HFFc6 (cell line): ENCODE results near the gene ATAD1. TPM values are rescaled to one million over a fixed set of nuclear protein-coding genes. Genes with fewer than 3 reads are reported as not detected.
A peak's percentile ranks its signal among the peaks of the same experiment; 100 is the strongest.

Source experiments
- DNase-seq: peaks from one replicate; pipeline ENCODE4 v3.0.0-alpha.2; 2018
- H3K27ac Mint-ChIP-seq: 2 replicates; pipeline ENCODE4 v1.8.0; 2020; ENCODE audit warnings: mild to moderate bottlenecking, mixed read lengths
- H3K27me3 Mint-ChIP-seq: 2 replicates; pipeline ENCODE4 v1.8.0; 2021; ENCODE audit warnings: mild to moderate bottlenecking, moderate library complexity, mixed read lengths; ENCODE audit not compliant: insufficient read depth
- H3K36me3 Mint-ChIP-seq: 2 replicates; pipeline ENCODE4 v1.8.0; 2021; ENCODE audit warnings: low read depth, mixed read lengths
- H3K4me1 Mint-ChIP-seq: 2 replicates; pipeline ENCODE4 v1.8.0; 2020; ENCODE audit warnings: low read depth, mixed read lengths
- H3K4me3 Mint-ChIP-seq: 2 replicates; pipeline ENCODE4 v1.8.0; 2020; ENCODE audit warnings: mild to moderate bottlenecking, moderate library complexity, mixed read lengths
- H3K9me3 Mint-ChIP-seq: 2 replicates; pipeline ENCODE4 v1.8.0; 2020; ENCODE audit warnings: mild to moderate bottlenecking, mixed read lengths
- total RNA-seq, 6 experiments: library from RNA; stranded (reverse); fragmentation: NEBNext Ultra II Directional; extraction: Animal tissue kit (Norgen Biotek cat#: 25700); gene quantifications; 2 replicates in 1 of 6; 3 replicates in 5 of 6; pipeline ENCODE4 v1.2.3, GENCODE V29; 2021
- TF ChIP-seq, protein P1 (sequence below): fragments of 200-600 bp; sonication (generic); IDR thresholded peaks from 2 replicates; pipeline ENCODE4 v1.5.0; 2021; ENCODE audit warnings: antibody characterized with exemption, mild to moderate bottlenecking

The ATAD1 gene
- total RNA-seq, 6 experiments from 2014 or later = 33.4 to 44.4 (median 35.8) TPM

DNA sequence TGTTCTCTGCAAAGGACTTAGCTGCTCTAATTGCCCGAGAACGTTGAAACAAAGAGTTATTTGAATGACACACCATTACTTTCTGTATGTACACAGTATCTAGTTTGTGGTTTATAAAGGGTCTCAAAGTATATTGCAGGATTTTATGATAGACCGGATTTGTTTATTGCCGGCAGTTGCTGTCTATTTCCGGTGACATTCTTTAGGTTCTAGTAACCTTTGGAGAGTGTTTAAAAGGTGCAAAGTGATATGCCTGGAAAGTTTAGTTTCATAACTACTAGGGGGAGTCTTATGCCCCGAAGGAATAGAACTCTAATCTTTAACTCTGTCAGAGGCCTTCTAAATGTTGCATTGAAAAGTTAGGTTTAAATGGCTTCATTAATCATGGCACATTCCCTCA lies 94.5 kb downstream of the ATAD1 start:
- DNase-seq = peak; percentile 46
- peak overlapping the region; percentile 74 for H3K27ac Mint-ChIP-seq
- TF ChIP-seq, protein P1, sequence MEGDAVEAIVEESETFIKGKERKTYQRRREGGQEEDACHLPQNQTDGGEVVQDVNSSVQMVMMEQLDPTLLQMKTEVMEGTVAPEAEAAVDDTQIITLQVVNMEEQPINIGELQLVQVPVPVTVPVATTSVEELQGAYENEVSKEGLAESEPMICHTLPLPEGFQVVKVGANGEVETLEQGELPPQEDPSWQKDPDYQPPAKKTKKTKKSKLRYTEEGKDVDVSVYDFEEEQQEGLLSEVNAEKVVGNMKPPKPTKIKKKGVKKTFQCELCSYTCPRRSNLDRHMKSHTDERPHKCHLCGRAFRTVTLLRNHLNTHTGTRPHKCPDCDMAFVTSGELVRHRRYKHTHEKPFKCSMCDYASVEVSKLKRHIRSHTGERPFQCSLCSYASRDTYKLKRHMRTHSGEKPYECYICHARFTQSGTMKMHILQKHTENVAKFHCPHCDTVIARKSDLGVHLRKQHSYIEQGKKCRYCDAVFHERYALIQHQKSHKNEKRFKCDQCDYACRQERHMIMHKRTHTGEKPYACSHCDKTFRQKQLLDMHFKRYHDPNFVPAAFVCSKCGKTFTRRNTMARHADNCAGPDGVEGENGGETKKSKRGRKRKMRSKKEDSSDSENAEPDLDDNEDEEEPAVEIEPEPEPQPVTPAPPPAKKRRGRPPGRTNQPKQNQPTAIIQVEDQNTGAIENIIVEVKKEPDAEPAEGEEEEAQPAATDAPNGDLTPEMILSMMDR = no peak
- H3K9me3 Mint-ChIP-seq = no peaks in the 10 kb centered on the region
- no peaks in the 10 kb centered on the region; the same call in 1 of the 2 replicates for H3K27me3 Mint-ChIP-seq
- H3K36me3 Mint-ChIP-seq = peaks cover 44% of the 10 kb centered on the region
- H3K4me1 Mint-ChIP-seq = peaks cover 40% of the 10 kb centered on the region
- peak overlapping the region; percentile 59 for H3K4me3 Mint-ChIP-seq

DNA sequence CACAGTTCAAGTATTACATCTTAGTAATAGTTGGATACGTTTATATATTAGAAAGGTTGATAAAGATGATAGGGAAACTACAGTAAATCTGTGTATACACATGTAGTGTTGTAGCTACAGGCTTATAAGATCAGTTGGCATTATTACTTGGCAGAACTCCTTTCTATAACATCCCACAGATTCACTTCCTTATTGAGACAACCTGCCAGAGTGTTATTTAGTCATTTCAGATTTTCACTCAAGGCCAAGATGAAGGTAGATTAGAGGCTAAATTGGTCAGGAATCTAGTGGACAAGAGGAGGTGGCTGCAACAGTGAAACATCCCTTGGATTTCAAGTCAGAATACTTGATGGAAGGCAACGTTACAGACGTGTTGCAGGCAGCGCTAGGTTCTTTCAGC lies 95.3 kb downstream of the ATAD1 start:
- Mint-ChIP-seq H3K36me3 (peaks cover 48% of the 10 kb centered on the region), H3K9me3 (no peaks in the 10 kb centered on the region), H3K27ac (peak overlapping the region; percentile 74; the same call in 1 of the 2 replicates), H3K27me3 (no peaks in the 10 kb centered on the region; the same call in 1 of the 2 replicates), H3K4me3 (peak overlapping the region; percentile 59), H3K4me1 (peaks cover 40% of the 10 kb centered on the region)
- TF ChIP-seq, protein P1 = no peak
- DNase-seq = no peak

DNA sequence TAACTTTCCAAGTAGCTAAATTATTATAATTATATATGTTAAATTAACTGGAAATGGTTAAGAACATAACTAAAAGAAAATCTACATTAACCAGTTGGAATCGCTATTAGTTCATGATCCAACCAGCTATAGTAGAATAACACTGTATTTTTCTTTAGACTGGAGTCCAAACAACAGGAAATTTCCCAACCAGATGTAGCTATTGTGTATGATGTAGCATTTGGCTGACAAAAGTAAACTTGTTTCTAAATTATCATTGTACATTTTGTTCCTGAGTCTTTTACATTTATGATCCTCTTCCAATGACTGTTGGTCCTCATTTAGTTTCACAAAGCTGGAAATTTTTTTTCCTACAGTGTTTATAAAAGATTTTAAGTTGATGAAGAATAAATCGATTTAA lies 96.2 kb downstream of the ATAD1 start:
- H3K36me3 Mint-ChIP-seq = peaks cover 47% of the 10 kb centered on the region
- peaks cover 45% of the 10 kb centered on the region for H3K4me1 Mint-ChIP-seq
- no peaks in the 10 kb centered on the region for H3K9me3 Mint-ChIP-seq
- TF ChIP-seq, protein P1 = no peak
- H3K27me3 Mint-ChIP-seq = no peaks in the 10 kb centered on the region; the same call in 1 of the 2 replicates
- no peak overlapping the region for H3K4me3 Mint-ChIP-seq
- no peak for DNase-seq
- peak overlapping the region; percentile 4; the same call in 1 of the 2 replicates for H3K27ac Mint-ChIP-seq

DNA sequence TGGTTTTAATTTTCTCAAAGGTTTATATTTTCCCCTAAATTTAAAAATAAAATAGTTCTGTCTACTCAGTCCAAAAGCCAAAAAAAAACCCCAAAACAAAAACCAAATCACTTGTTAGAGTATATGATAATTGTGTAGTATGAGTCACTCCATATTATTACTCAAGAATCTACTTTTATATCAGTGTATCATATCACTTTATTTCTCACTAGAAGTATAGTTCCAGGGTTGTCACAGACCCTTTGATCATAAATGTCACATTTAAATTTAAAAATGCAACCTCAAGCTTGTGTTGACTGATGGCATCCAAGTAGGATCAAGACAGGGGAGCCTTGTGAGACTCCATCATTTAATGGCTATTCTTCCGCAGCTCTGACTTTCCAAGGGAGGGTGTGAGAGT lies 97.4 kb downstream of the ATAD1 start:
- Mint-ChIP-seq H3K27me3 (no peaks in the 10 kb centered on the region; the same call in 1 of the 2 replicates), H3K27ac (no peak overlapping the region; the same call in 1 of the 2 replicates), H3K4me1 (peaks cover 45% of the 10 kb centered on the region), H3K9me3 (no peaks in the 10 kb centered on the region), H3K36me3 (peaks cover 59% of the 10 kb centered on the region), H3K4me3 (no peak overlapping the region)
- TF ChIP-seq, protein P1 = no peak
- DNase-seq = no peak

DNA sequence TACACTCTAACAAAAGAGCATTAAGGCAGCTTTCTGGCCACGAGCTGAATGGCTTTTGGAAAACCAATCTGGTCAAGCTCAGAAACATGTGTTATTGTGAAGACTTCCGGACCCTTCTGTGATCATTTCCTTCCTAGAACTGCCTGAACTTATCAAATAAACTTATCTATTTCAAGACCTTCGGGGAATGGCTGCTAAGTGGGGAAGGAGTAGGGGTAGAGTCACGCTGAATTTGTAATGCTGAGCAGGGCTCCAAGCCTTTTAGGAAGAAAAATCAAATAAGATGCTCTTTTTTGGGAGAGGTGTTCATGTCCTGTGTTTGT lies 101.7 kb downstream of the ATAD1 start:
- no peak overlapping the region for H3K4me3 Mint-ChIP-seq
- no peak for DNase-seq
- H3K27me3 Mint-ChIP-seq = no peaks in the 10 kb centered on the region
- H3K36me3 Mint-ChIP-seq = peaks cover 70% of the 10 kb centered on the region
- H3K27ac Mint-ChIP-seq = no peak overlapping the region; the same call in 1 of the 2 replicates
- TF ChIP-seq, protein P1 = no peak
- H3K4me1 Mint-ChIP-seq = peaks cover 15% of the 10 kb centered on the region
- no peaks in the 10 kb centered on the region for H3K9me3 Mint-ChIP-seq
